WTC11 (cell line): ENCODE measurements around the gene ATP12A. TPM values are rescaled to one million over a fixed set of nuclear protein-coding genes. Genes with fewer than 3 reads are reported as not detected.

Experiments used
- ATAC-seq: fragments of 200-7000 bp; cut with Tn5 transposase; 2 replicates; pipeline ENCODE4 v1.10.0; 2021; ENCODE audit warnings: mild to moderate bottlenecking, moderate library complexity
- CTCF ChIA-PET: fragments of 300-600 bp; sonication (Branson Sonifier 250); formaldehyde crosslinking; loops from one replicate; lab custom pipeline; 2021; ENCODE audit warnings: antibody characterized with exemption; lab: Charles Lee
- POLR2A ChIA-PET: fragments of 350-600 bp; sonication (Branson Sonifier 250); formaldehyde crosslinking; loops from one replicate; lab custom pipeline; 2021; ENCODE audit warnings: antibody characterized with exemption; lab: Charles Lee
- DNase-seq: peaks from one replicate; pipeline ENCODE4 v3.0.0; 2021; ENCODE audit warnings: low spot score
- H3K27ac Mint-ChIP-seq: 2 replicates; pipeline ENCODE4 v1.8.0; 2021; ENCODE audit warnings: mixed read lengths
- H3K27me3 Mint-ChIP-seq: 2 replicates; pipeline ENCODE4 v1.8.0; 2021; ENCODE audit warnings: low read depth, mild to moderate bottlenecking, moderate library complexity, mixed read lengths
- H3K36me3 Mint-ChIP-seq: 2 replicates; pipeline ENCODE4 v1.8.0; 2021; ENCODE audit warnings: mixed read lengths
- H3K4me1 Mint-ChIP-seq: 2 replicates; pipeline ENCODE4 v1.8.0; 2022; ENCODE audit warnings: mixed read lengths
- H3K4me3 Mint-ChIP-seq: 2 replicates; pipeline ENCODE4 v1.8.0; 2021; ENCODE audit warnings: mild to moderate bottlenecking, moderate library complexity, mixed read lengths
- H3K9me3 Mint-ChIP-seq: 2 replicates; pipeline ENCODE4 v1.8.0; 2021; ENCODE audit warnings: mixed read lengths
- AR ChIP-seq: fragments of 250-450 bp; sonication (Bioruptor Pico); IDR thresholded peaks from 2 replicates; pipeline ENCODE4 v1.9.0; 2021; ENCODE audit warnings: mild to moderate bottlenecking
- EMX1 ChIP-seq: fragments of 250-450 bp; sonication (Bioruptor Pico); IDR thresholded peaks from 2 replicates; pipeline ENCODE4 v1.8.0; 2021; ENCODE audit warnings: mild to moderate bottlenecking
- ESRRA ChIP-seq: sonication (generic); formaldehyde crosslinking; IDR thresholded peaks from 2 replicates; pipeline ENCODE4 v1.8.1; 2022; ENCODE audit warnings: mild to moderate bottlenecking, missing genetic modification reagents, borderline replicate concordance
- FOXK1 ChIP-seq: sonication (generic); formaldehyde crosslinking; IDR thresholded peaks from 2 replicates; pipeline ENCODE4 v1.8.0; 2022; ENCODE audit warnings: mild to moderate bottlenecking, moderate library complexity, missing genetic modification reagents
- GRHL2 ChIP-seq: fragments of 250-450 bp; sonication (Bioruptor Pico); IDR thresholded peaks from 2 replicates; pipeline ENCODE4 v1.8.0; 2022; ENCODE audit warnings: mild to moderate bottlenecking, moderate library complexity; ENCODE audit not compliant: insufficient replicate concordance, severe bottlenecking
- HMGA2 ChIP-seq: fragments of 250-450 bp; sonication (Bioruptor Pico); IDR thresholded peaks from 2 replicates; pipeline ENCODE4 v1.4.0; 2021; ENCODE audit warnings: mild to moderate bottlenecking, moderate library complexity
- HMGXB4 ChIP-seq: sonication (generic); formaldehyde crosslinking; IDR thresholded peaks from 2 replicates; pipeline ENCODE4 v1.8.1; 2023; ENCODE audit warnings: mild to moderate bottlenecking, moderate library complexity, missing genetic modification reagents
- IRF1 ChIP-seq: sonication (generic); formaldehyde crosslinking; IDR thresholded peaks from 2 replicates; pipeline ENCODE4 v1.8.0; 2023; ENCODE audit warnings: missing genetic modification reagents
- IRF2 ChIP-seq: sonication (generic); formaldehyde crosslinking; IDR thresholded peaks from 2 replicates; pipeline ENCODE4 v1.8.0; 2022; ENCODE audit warnings: low read depth, missing genetic modification reagents, borderline replicate concordance
- KAT7 ChIP-seq: sonication (generic); formaldehyde crosslinking; IDR thresholded peaks from 2 replicates; pipeline ENCODE4 v1.8.1; 2023; ENCODE audit warnings: missing genetic modification reagents, mild to moderate bottlenecking, borderline replicate concordance
- MYBL2 ChIP-seq: sonication (generic); formaldehyde crosslinking; IDR thresholded peaks from 2 replicates; pipeline ENCODE4 v1.8.1; 2023; ENCODE audit warnings: mild to moderate bottlenecking, moderate library complexity, missing genetic modification reagents
- NFE2L1 ChIP-seq: sonication (generic); formaldehyde crosslinking; IDR thresholded peaks from 2 replicates; pipeline ENCODE4 v1.8.1; 2023; ENCODE audit warnings: missing genetic modification reagents
- SMAD4 ChIP-seq: sonication (generic); formaldehyde crosslinking; IDR thresholded peaks from 2 replicates; pipeline ENCODE4 v1.8.0; 2022; ENCODE audit warnings: mild to moderate bottlenecking, missing genetic modification reagents
- TCF7 ChIP-seq: sonication (generic); formaldehyde crosslinking; IDR thresholded peaks from 2 replicates; pipeline ENCODE4 v1.8.0; 2022; ENCODE audit warnings: mild to moderate bottlenecking, low read depth, missing genetic modification reagents, moderate library complexity
- USF2 ChIP-seq: sonication (generic); formaldehyde crosslinking; IDR thresholded peaks from 2 replicates; pipeline ENCODE4 v1.8.1; 2023; ENCODE audit warnings: mild to moderate bottlenecking, missing genetic modification reagents, moderate library complexity
- ZNF317 ChIP-seq: sonication (generic); formaldehyde crosslinking; IDR thresholded peaks from 2 replicates; pipeline ENCODE4 v1.8.1; 2023; ENCODE audit warnings: low read depth, mild to moderate bottlenecking, moderate library complexity, missing genetic modification reagents, borderline replicate concordance
- ZSCAN18 ChIP-seq: fragments of 250-450 bp; sonication (Bioruptor Pico); IDR thresholded peaks from 2 replicates; pipeline ENCODE4 v2.1.2; 2022; ENCODE audit warnings: mild to moderate bottlenecking, moderate library complexity
- total RNA-seq: library from RNA; stranded (reverse); gene quantifications from 3 replicates; pipeline ENCODE4 v1.2.3, GENCODE V29; 2021

ATP12A gene
- total RNA-seq, 1 experiment from 2014 or later = 1.4 TPM

- Mint-ChIP-seq H3K4me1 (peaks cover 11% of the 10 kb centered on the region), H3K4me3 (peak overlapping the region; percentile 74), H3K36me3 (no peaks in the 10 kb centered on the region), H3K27ac (no peak overlapping the region), H3K27me3 (peaks cover 85% of the 10 kb centered on the region), H3K9me3 (no peaks in the 10 kb centered on the region)
- no peak for TF ChIP-seq EMX1 (CRISPR knock-in tag)
- no peak for TF ChIP-seq IRF1 (CRISPR knock-in tag)
- TF ChIP-seq USF2 (CRISPR knock-in tag) = no peak
- no peak for TF ChIP-seq HMGXB4 (CRISPR knock-in tag)
- TF ChIP-seq SMAD4 (CRISPR knock-in tag) = no peak
- TF ChIP-seq IRF2 (CRISPR knock-in tag) = no peak
- no peak for TF ChIP-seq KAT7 (CRISPR knock-in tag)
- TF ChIP-seq GRHL2 (CRISPR knock-in tag) = no peak
- no peak for TF ChIP-seq ZSCAN18
- no peak for TF ChIP-seq HMGA2 (CRISPR knock-in tag)
- TF ChIP-seq TCF7 (CRISPR knock-in tag) = no peak
- no peak for TF ChIP-seq ZNF317 (CRISPR knock-in tag)
- ATAC-seq = peak; percentile 10; the same call in 1 of the 2 replicates
- no peak for DNase-seq
- CTCF ChIA-PET = interaction anchor here (0.6 to 2.3 kb wide), 6 partner anchors 32 to 366 kb away, joined by 3 to 8 read pairs (median 4); no protein-coding TSS in a partner anchor
- POLR2A ChIA-PET = no interaction called here
These were observed 67.8 kb downstream of the ATP12A start for GRCh38 chr13:24748061-24748400.

- no peak for TF ChIP-seq ESRRA (CRISPR knock-in tag)
- no peak for TF ChIP-seq NFE2L1 (CRISPR knock-in tag)
- TF ChIP-seq FOXK1 (CRISPR knock-in tag) = no peak
- TF ChIP-seq AR = no peak
- no peak for TF ChIP-seq HMGA2 (CRISPR knock-in tag)
- no peak for TF ChIP-seq MYBL2 (CRISPR knock-in tag)
- TF ChIP-seq GRHL2 (CRISPR knock-in tag) = no peak
- ATAC-seq = no peak
- no peak overlapping the region for H3K4me3 Mint-ChIP-seq
These were observed 79.0 kb downstream of the ATP12A start for GRCh38 chr13:24759197-24759596.

More at GRCh38 chr13:24759197-24759596, 79.0 kb downstream of the ATP12A start:
- H3K9me3 Mint-ChIP-seq = no peaks in the 10 kb centered on the region
- ChIA-PET CTCF (no interaction called here), POLR2A (interaction anchor here (0.6 to 0.7 kb wide), 2 partner anchors 28 to 83 kb away, joined by 3 to 5 read pairs; no protein-coding TSS in a partner anchor)
- H3K27ac Mint-ChIP-seq = no peak overlapping the region
- peaks cover 12% of the 10 kb centered on the region for H3K4me1 Mint-ChIP-seq
- DNase-seq = no peak
- H3K27me3 Mint-ChIP-seq = peaks cover 5% of the 10 kb centered on the region
- no peaks in the 10 kb centered on the region for H3K36me3 Mint-ChIP-seq

Other genes with a start within 250 kb of the ATP12A start
- 30.0 to 32.0 TPM (median 30.7 TPM) in 3 replicates for gene PARP4, start 167.6 kb upstream of the ATP12A start, total RNA-seq
- gene RNF17, start 83.8 kb downstream of the ATP12A start, total RNA-seq = 0.05 TPM in 1 of 3 replicates, not detected in the others